ENCODE data around the gene EPHA4.
"Not testable (repeated sequence)": the region's sequence is repeated elsewhere in the genome, so short reads cannot be mapped to it uniquely, and the experiment has no call there.

The EPHA4 gene

DNA sequence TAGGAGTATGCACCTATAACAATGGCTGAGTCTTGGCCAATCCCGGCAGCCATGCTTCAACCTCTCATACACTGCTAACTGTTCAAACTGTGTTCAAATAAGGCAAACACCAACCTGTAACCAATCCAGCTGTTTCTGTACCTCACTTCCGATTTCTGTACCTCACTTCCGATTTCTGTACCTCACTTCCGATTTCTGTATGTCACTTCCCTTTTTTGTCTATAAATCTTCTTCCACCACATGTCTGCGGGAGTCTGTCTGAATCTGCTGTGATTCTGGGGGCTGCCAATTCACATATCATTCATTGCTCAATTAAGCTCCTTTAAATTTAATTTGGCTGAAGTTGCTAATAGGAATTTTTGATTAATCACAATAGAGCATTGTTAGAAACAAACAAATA, 60.8 kb downstream of the EPHA4 start:
- DNase-seq (ENCODE audit: low read depth in 2 of 3, low spot score in 1 of 3) = not testable (repeated sequence)

GRCh38 chr2:221506469-221506868, 65.6 kb downstream of the EPHA4 start:
- no peak for DNase-seq (ENCODE audit: low read depth in 2 of 3, low spot score in 1 of 3)

GRCh38 chr2:221505605-221506004, 66.5 kb downstream of the EPHA4 start:
- DNase-seq (ENCODE audit: low read depth in 2 of 3, low spot score in 1 of 3) = no peak

GRCh38 chr2:221504905-221505304, 67.2 kb downstream of the EPHA4 start:
- no peak for DNase-seq (ENCODE audit: low read depth in 2 of 3, low spot score in 1 of 3)

DNA sequence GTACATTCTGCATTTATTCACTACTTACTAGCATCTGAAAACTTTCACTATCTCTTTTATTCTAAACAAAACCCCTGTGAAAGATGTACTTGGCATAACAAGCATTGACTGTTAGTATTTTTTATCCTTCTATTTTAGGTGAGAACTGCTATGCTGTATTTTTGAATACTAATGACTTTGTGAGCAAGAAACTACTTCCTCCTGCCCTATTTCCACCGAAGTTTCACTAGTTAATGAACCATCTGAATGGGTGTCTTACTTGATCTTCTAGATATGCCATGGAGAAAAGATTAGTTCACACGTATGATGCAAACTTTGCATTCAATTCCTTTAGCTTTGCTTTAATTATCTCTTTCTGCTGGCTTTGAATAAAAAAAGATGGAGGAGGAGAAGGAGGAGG, 68.1 kb downstream of the EPHA4 start:
- no peak for DNase-seq (ENCODE audit: low read depth in 2 of 3, low spot score in 1 of 3)

GRCh38 chr2:221502270-221503010, 69.7 kb downstream of the EPHA4 start:
- peak in 2 of 3 donors; percentile 5 to 15 for DNase-seq (ENCODE audit: low read depth in 2 of 3, low spot score in 1 of 3)

GRCh38 chr2:221501883-221502269, 70.2 kb downstream of the EPHA4 start:
- DNase-seq (ENCODE audit: low read depth in 2 of 3, low spot score in 1 of 3) = no peak

DNA sequence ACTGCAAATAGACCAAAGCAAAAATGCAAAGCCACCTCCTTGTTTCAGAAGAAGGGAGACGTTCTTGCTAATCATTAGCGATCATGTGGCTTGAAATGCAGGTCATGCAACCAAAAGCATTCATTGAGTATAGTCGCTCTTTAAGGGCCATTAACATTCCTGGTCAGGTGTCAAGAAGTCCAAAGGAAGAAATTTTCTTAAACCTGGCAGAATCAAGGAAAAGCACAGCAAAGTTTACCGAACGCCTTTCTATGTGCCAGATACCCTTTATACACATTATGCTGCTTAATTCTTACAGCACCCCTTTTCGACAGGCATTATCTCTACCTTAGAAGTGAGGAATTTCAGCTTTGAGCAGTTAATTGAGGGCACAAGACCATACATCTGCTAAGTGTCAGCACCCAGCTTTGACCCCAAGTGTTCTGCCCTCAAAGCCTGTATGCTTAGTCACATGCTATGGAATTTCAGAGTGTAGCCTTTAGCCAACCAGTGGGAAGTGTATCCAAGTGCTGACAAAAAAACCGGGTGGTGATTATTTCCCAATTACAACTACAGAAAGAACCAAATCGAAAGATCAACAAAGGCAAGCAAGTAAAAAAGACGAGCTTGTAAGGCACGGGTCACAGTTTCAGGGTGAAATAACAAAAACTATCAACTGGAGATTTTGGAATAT, 70.8 kb downstream of the EPHA4 start:
- no peak for DNase-seq (ENCODE audit: low read depth in 2 of 3, low spot score in 1 of 3)

DNA sequence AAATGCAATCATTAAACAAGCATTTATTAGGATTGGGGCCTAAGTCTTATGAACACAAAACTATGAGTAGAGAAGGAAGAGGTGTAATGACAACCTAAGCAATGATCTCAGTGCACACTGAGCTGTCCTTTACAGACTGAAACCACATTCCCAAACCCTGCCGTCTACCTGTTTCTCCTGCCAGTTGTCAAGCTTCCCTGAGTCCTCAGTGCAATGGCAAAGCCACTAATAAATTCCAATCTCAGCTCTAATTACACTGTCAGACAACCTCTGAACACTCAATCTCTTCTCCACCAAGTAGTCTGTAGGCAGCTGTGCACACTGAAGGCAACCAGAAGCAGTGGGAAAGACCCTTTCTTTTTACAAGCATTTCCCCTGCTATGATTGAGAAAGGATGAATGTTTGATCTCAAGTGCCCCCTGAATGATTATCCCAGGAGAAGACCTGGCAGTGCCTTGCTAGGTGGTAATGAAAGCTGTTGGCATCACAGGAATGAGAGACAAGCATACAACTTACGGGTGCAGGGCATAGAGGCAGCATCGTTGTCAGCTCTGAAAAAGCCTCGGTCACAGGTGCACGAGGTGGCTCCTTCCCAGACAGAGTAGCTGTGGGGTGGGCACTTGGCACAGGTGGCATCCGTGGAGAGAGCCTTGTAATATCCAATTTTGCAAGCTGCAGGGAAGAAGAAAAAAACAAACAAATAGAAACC, 71.4 kb downstream of the EPHA4 start:
- no peak for DNase-seq (ENCODE audit: low read depth in 2 of 3, low spot score in 1 of 3)

GRCh38 chr2:221495731-221496130, 76.4 kb downstream of the EPHA4 start:
- no peak for DNase-seq (ENCODE audit: low read depth in 2 of 3, low spot score in 1 of 3)

DNA sequence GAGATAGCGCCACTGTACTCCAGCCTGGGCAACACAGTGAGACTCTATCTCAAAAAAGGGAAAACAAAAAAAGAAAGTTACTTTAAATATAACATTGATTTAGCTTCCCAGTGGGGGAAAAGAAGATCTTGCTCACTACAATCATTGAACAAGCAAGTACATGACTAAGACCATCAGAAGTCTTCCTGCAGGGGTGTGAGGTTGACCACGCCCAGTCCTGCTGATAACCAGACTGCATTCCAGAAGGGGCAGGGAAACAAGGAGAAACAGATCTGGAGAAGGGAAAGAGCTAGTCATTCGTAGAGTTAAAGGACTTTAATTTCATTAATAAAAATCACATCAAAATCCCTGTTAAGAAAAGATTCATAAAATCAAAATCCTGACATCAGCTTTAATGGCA, 77.5 kb downstream of the EPHA4 start:
- no peak for DNase-seq (ENCODE audit: low read depth in 2 of 3, low spot score in 1 of 3)

- DNase-seq (ENCODE audit: low read depth in 2 of 3, low spot score in 1 of 3) = no peak
Measured at GRCh38 chr2:221493391-221493790, 78.7 kb downstream of the EPHA4 start.

DNA sequence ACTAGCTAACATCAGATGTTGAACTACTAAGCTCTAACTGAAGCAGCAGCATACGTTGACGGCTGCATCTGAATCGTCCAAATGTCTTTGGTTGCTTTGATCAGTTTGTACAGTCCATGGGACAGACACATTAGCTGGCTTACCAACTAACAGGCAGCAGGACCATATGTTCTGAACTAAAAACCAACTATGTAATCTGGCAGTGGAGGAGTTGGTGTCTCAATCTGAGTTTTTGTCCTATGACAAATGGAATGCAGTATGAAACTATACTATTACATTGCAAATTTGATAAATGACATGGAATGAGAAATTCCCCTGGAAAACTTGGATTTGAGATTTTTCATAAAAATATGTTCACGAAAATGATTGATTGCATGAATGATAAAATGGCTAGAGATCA, 79.5 kb downstream of the EPHA4 start:
- DNase-seq (ENCODE audit: low read depth in 2 of 3, low spot score in 1 of 3) = no peak

DNA sequence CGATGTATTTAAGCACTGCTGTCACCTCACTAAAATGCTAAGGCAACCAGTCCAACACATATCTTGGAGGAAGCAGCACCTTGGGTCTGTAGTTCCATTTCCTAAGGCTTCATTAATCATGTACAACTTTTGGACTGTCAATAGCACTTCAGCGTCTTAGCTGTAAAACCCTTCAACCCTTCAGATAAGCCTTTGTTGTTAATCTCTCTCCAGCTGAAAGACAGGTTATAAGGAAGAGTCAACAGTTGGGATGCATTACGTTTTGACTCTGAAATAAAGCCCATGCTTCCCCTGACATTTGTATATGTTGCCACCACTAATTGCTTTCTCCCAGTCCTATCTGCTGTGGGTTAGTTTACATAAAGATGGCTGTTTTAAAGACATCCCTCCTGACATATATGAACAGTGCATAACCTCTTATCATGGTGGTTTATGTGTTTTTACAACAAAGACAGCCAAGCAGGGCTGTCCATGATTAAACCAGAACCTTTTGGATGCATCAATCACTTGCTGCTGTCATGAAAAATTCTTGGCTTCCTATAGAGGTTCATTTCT, 81.5 kb downstream of the EPHA4 start:
- DNase-seq (ENCODE audit: low read depth in 2 of 3, low spot score in 1 of 3) = no peak

- DNase-seq (ENCODE audit: low read depth in 2 of 3, low spot score in 1 of 3) = no peak
Measured at GRCh38 chr2:221488136-221488807, 83.8 kb downstream of the EPHA4 start.

- DNase-seq (ENCODE audit: low read depth in 2 of 3, low spot score in 1 of 3) = no peak
Measured at GRCh38 chr2:221486106-221486505, 86.0 kb downstream of the EPHA4 start.

DNA sequence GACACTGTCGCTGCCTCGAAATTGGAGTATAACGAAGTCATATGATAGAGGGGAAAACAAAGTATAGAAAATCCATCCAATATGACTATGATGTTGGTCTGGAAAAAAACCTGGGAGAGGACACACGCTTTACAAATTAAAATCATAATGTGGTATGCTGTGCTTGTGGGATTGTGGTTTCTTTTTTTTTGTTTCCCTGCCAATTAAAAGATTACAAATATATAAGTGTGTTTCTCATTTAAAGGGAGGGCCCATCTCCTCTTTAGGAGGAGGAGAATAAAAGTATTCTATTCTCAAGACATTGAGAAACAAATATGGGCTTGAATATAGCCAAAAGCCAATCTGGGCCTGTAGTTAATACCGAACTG, 86.6 kb downstream of the EPHA4 start:
- DNase-seq (ENCODE audit: low read depth in 2 of 3, low spot score in 1 of 3) = no peak

DNA sequence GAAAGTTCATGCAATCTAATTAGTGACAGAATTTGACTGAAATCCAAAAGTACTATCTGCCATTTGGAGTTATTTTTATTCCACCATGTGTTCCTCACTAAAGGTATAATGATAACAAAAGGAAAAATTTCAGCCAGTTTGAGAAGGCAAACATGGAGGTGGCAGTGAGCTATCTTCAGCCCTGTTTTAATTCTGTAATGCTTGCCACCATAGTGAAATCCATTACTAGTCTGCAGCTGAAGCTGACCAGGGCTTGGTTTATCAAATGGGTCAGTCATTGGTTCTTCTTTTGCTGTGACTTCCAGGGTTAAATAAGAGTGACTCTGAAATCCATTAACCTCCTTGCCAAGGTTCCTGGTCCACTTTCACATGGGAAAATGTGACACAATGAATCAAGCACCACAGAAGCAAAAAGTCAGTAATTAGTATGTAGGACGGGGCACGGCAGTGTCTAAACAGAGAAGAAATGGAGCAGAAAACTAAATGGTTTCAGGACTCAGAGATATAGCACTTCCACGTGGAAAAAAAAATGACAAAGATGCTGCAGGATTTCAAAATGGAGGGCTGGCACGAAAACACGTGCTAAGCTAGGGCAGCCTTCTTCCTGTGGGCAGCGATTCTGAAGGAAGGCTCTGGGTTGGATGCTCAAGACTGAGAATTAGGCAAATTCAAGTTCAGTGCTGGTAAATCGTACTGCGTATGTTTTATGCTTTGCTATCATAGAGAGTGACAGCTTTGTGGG, 87.2 kb downstream of the EPHA4 start:
- DNase-seq (ENCODE audit: low read depth in 2 of 3, low spot score in 1 of 3) = no peak

GRCh38 chr2:221482666-221483455, 89.2 kb downstream of the EPHA4 start:
- no peak for DNase-seq (ENCODE audit: low read depth in 2 of 3, low spot score in 1 of 3)

- DNase-seq (ENCODE audit: low read depth in 2 of 3, low spot score in 1 of 3) = no peak
Measured at GRCh38 chr2:221480821-221481220, 91.3 kb downstream of the EPHA4 start.
